GM19239 (cell line): ENCODE results near the gene ZNRF1.
A peak's percentile ranks its signal among the peaks of the same experiment; 100 is the strongest.
"Not testable (repeated sequence)": the region's sequence is repeated elsewhere in the genome, so short reads cannot be mapped to it uniquely, and the experiment has no call there.

Experiments
- DNase-seq: peaks from one replicate; pipeline ENCODE4 v3.0.0; 2011; ENCODE audit warnings: low spot score; ENCODE audit not compliant: insufficient read length
- FAIRE-seq: peaks from 2 replicates; lab custom pipeline; 2011; peaks lifted over from hg19 to GRCh38; lab: Jason Lieb, UNC

The ZNRF1 gene

DNA sequence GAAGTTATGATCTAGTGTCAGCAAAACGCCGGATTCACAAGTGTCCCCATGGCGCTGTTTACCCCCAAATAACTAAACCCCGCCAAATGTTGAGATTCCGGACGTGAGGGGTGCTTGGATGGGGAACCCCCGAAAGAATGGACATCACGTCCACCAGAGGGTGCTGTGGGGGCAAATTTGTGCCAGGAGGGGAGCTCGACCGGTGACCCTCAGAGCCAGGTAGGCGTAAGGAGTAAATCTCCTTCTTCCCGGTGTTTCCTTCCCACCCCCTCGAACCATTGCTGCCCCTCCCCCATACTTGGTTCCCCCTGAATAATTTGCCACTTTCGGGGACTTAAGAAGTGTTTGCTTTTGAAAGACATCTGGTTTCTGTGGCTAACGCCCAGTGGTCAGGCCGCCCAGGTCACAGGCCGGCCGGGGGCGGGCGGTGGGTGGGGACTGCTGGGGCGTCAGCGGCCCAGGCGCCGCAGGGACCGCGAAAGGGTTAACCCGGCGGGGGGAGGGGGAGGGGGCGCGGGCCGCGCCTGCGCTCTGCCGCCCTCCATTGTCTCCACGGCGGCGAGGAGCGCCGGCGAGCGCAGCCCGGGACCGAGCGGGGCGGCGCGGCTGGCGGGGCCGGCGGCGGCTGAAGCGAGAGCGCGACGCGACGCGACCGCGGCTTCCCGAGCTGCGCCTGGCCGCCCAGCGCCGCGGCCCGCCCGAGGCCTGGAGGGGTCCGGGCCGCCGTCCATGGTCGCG is at the start of gene ZNRF1:
Gene ZNRF1, plus strand, starts transcription at position 544 of the 738 bp plus-strand sequence. CDS start 648 bp downstream, outside the sequence.
- FAIRE-seq (peak; percentile 80), DNase-seq (peak; percentile 93)

DNA sequence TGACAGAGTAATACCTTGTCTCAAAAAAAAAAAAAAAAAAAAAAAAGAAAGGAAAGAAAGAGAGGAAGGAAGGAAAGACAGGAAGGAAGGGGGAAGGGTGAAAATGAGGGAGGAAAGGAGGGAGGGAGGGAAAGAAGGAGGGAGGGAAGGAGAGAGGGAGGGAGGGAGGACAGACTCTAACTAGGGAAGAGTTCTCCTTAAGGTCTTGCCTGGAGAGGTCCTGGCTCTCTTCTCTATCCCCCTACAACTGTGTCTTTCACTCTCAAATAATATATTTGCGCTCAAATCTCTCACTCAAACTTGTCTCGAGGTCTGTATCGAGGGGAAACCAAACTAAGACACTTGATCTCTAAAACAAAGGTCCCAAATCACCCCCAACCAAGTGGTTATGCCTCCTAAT is 49.5 kb upstream of the ZNRF1 start:
- DNase-seq = no peak
- no peak for FAIRE-seq

DNA sequence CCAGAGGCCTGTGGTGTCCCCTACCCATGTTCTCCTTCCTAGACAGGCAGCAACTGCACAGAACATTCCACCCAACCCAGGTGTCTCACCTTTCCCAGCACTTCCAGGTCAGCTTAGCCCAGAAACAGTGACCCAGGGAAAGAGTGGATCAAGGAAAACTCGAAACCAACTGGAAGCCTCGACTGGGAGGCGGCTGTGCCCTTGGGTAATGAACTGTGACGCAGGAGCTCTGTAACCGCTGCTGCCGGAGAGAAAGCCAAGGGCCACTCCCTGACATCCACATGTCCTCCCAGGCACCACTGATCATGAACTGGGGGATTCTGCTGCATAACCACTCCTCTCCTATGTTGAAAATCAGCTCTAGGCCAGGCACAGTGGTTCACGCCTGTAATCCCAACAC is 48.3 kb upstream of the ZNRF1 start:
- DNase-seq (no peak), FAIRE-seq (no peak)

DNA sequence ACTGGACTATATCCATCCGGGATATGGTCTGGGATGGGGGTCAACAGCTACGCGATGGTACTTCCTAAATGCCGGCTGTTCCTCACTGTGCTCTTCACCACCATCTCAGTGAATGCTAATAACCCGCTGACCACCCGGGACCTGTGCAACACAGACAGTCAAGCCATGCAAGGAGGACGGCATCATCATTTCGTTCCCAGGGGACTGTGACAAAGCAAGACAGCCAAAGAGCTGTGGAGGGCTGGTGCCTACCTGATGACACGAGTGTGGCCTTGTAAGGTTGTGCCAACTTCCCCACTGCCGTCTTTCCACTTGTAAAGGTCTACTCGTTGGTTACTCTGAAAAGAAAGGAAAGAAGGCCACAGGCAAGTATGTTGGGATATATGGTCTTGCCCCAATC is 47.6 kb upstream of the ZNRF1 start:
- no peak for DNase-seq
- no peak for FAIRE-seq

DNA sequence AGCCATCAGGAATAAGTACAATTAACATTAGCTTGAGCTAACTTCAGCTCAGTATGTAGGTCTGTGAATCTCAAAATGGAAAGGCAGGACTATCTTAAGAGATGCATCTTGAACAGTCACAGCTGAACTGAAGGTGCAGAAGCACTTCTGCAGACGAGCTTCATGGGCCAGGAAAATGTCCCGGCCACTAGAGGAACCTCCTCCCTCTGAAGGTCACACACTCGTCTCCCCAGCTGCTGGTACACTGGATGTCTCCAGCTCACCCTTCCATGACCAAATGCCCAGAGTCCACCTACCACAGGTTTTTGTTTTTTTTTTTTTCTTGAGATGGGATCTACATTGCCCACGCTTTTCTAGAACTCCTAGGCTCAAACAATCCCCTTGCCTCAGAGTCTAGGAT is 47.1 kb upstream of the ZNRF1 start:
- FAIRE-seq = no peak
- DNase-seq = no peak

DNA sequence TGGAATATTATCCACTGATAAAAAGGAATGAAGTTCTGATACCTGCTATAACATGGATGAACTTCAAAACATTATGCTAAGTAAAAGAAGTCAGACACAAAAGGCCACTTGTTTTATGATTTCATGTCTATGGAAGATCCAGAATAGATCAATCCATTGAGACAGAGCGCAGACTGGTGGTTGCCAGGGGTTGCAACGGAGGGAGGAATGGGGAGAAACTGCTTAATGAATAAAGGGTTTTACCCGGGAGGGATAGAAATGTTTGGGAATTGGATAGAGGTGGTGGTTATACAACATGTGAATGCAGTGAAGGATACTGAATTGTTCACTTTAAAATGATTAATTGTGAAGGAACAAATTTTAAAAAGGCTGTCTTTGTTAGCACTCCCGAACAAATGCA is 44.1 kb upstream of the ZNRF1 start:
- DNase-seq (no peak), FAIRE-seq (no peak)

DNA sequence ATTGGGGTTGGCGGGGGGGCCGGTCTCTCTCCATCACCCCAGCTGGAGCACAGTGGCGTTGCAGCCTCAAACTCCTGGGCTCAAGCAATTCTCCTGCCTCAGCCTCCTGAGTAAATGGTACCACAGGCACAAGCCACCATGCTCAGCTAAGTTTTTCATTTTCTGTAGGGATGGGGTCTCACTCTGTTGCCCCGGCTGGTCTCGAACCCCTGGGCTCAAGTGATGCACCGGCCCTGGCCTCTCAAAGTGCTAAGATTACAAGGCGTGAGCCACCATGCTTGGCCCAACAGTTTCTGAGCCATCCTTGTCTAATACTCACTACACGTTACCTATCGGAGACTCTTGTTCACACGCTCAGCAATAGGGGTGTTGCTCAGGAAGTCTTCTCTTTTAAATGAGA is 25.5 kb upstream of the ZNRF1 start:
- FAIRE-seq (no peak), DNase-seq (no peak)

DNA sequence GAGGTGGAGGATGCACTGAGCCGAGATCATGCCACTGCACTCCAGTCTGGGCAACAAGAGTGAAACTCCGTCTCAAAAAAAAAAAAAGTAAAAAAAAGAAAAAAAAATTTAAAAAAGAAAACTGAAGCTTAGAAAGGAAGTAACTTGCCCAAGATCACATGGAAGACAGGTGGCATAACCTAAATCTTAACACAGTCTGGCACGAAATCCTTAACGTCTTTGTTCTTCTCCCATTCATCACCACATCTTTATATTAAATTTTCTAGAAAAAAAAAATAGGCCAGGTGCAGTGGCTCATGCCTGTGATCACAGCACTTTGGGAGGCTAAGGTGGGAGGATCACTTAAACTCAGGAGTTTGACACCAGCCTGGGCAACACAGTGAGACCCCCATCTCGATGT is 23.2 kb upstream of the ZNRF1 start:
- FAIRE-seq = no peak
- DNase-seq = no peak

DNA sequence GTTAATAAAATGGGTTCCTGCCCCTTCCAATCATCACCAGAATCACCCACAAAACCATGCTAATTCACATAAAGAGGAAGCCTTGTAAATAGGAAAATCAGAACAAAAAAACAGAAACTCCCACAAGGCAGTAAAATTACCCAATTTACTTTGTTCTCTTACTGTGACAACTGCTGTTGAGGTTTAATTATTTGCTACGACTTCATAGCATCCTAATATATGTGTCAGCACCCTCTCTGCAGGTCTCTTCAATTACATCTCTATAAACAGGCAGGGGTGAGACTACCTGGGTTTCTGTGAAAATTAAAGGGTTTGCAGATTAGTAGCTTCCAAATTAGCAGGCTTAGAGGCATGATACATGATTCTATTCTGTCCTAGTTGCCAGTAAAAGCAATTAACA is 16.6 kb upstream of the ZNRF1 start:
- no peak for FAIRE-seq
- no peak for DNase-seq

DNA sequence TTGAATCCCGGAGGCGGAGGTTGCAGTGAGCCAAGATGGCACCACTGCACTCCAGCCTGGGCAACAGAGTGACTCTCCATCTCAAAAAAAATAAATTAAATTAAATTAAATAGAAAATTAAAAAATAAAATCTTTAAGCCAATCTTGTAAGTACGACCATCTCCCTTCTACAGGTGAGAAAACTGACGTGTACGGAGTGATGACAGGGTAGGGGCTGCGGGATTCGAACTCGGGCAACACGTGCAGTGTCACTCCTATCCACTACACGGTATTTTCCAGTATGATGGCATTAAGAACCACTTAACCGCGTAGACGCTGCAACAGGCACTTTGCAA is 14.7 kb upstream of the ZNRF1 start:
- no peak for DNase-seq
- FAIRE-seq = no peak

DNA sequence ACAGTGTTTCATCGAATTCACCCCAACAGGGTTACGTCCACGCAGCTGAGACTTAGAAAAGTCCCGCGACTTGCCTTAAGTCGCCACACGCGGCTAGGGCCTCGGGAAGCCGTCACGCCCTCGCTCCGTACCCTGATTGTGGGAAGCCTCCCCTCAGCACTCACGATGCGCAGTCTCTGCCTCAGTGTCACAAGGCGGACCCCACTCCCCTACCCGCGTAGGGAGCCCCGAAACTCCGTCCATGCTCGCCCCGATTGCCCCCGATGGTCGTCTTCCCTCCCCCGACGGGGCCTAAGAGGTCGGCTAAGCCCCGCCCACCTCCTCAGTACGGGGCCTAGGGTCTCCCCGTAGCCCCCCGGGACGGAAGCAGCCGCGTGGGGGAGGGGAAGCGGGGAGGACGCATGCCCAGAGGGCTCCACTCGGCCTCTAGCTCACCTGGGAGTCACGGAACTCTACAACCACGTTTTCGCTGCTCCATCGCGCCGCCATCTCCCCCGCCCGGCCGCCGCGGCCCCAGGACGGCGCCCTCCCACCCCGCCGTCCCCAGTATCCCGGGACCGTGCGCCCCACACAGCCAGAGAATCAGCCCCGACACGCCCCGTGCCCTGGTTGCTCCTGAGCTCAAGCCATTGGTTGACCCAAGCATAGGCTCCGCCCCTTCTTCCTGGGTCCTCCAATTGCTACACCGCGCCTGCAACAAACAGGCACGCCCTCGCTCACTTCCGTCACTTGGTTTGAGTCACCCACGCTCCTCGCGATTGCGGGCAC is 14.1 kb upstream of the ZNRF1 start, which contains the start of gene WDR59:
Gene WDR59, minus strand, starts transcription at position 595 of the 768 bp plus-strand sequence. Its CDS starts 106 bp downstream, at position 489.
- FAIRE-seq (peak; percentile 98), DNase-seq (peak; percentile 98)

DNA sequence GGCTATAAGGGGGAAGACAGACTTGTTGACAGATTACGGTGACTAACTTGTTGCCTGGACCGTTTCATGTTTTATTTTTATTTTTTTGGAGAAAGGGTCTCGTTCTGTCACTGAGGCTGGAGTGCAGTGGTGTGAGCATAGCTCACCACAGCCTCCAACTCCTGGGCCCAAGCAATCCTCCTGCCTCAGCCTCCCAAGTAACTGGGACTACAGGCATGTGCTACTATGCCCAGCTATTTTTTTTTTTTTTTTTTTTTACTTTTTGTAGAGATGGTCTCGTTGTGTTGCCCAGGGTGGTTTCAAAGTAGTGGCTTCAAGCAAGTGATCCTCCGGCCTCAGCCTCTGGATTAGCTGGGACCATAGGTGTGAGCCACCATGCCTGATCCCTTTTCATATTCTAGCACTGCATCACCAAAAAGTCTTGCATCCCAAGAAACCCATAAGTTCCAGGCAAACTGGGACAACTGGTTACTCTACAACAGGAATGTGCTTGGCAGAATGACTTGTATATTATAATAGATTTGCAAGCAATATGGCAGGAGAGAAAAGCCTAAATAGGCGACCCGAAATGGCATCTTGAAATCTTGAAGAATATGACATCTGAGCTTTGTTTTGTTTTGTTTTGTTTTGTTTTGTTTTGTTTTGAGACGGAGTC is 11.7 kb upstream of the ZNRF1 start:
- DNase-seq (no peak), FAIRE-seq (no peak)

DNA sequence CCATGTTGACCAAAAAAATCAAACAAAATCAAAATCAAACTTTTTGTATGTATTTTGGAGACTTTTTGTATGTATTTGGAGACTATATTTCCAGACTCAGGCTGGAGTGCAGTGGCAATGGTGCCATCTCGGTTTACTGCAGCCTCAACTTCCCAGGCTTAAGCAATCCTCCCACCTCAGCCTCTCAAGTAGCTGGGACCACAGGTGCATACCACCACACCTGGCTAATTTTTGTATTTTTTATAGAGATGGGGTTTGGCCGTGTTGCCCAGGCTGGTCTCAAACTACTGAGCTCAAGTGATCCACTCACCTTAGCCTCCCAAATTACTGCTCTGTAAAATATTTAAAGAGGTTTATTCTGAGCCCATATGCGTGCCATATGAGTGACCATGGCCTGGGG is 9.0 kb upstream of the ZNRF1 start:
- not testable (repeated sequence) for FAIRE-seq, DNase-seq

DNA sequence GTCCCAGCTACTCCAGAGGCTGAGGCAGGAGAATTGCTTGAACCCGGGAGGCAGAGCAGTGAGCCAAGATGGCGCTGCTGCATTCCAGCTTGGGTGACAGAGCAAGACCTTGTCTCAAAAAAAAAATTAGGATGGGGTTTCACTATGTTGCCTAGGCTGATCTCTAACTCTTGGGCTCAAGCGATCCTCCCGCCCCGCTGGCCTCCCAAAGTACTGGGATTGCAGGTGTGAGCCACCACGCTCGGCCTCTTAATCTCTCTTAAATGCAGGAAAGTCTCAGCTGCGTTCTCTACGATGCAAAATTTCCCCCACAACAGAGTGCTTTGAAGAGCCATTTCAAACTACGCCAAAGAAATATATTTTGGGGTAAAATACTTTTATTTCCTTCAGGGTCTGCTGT is 8.0 kb upstream of the ZNRF1 start:
- DNase-seq = no peak
- no peak for FAIRE-seq

DNA sequence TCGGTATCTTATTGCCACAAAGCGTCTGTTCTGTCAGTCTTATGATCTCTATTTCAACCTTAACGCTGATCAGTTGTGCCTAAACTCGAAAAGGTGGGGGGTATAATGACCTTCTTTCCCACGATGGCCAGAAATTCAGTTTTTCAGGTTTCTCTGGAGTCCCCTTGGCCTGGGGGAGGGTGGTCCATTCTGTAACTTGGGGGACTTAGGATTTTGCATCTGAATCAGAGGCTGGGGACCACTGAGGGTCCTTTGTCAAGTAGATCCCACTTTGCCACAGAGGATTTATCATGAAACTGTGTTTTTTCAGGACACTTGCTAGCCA is 7.6 kb upstream of the ZNRF1 start:
- FAIRE-seq (no peak), DNase-seq (no peak)

DNA sequence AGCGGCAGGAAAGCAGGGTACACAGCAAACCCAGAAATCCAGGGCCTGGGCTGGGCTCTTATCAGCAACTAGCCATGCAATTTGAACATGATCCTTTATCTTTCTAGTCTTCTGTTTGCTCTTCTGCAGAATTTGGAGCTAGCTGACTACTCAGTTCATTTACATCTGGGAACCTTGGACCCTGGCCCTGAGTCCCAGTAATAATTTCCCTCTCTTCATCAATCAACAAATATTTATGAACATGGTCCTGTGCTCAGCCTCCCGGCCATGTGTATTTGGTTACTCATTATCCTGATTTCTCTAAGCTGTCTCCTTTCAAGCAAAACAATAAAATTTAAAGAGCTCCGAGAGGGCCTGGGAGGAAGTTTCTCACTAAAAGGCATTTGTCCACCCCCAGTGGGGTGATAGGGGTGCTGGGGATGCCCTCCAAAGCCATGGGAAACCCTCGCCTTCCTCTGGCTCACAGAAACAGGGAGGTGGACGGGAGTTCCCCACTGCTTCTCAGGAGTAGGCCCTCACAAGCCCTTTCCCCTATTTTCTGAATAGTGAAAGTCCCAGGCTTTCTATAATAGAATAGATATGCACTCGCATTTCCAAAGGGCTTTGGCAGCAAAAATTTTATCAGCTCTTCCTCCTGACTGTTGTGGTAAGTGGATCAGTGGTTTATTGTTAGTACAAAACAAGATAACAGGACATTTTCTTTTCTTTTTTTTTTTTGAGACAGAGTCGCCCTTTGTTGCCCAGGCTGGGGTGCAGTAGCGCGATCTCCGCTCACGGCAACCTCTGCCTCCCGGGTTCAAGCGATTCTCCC is 7.0 kb upstream of the ZNRF1 start:
- no peak for DNase-seq

DNA sequence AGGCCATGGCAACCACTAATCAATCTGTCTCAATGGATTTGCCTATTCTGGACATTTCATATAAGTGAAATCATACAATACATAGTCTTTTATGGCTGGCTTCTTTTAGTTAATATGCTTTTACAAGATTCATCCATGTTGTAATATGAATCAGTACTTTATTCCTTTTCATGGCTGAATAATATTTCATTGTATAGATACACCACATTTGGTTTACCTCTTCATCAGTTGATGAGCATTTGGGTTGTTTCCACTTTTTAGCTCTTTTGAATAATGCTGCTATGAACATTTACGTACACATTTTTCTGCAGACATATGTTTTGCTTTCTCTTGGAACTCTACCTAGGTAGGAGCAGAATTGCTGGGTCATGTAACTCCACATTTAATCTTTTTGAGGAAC is 2.8 kb upstream of the ZNRF1 start:
- FAIRE-seq = no peak

More for the DNA sequence above, 7.0 kb upstream of the ZNRF1 start:
- no peak for FAIRE-seq

DNA sequence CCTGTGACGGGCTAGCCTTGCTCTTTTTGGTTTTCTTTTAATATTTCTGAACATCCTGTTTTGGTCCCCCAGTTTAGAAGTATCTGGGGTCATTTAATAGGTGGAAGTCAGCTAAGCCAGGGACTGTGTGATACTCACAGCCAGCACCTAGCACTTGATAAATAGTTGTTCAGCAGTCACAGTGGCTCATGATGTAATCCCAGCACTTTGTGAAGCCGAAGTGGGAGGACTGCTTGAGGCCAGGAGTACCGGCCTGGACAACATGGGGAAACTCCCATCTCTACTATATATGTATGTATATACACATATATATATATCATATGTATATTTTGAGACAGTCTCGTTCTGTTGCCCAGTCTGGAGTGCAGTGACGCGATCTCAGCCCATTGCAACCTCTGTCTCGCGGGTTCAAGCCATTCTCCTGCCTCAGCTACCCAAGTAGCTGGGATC is 1.8 kb upstream of the ZNRF1 start:
- FAIRE-seq (no peak), DNase-seq (no peak)

More for the DNA sequence above, 2.8 kb upstream of the ZNRF1 start:
- no peak for DNase-seq

DNA sequence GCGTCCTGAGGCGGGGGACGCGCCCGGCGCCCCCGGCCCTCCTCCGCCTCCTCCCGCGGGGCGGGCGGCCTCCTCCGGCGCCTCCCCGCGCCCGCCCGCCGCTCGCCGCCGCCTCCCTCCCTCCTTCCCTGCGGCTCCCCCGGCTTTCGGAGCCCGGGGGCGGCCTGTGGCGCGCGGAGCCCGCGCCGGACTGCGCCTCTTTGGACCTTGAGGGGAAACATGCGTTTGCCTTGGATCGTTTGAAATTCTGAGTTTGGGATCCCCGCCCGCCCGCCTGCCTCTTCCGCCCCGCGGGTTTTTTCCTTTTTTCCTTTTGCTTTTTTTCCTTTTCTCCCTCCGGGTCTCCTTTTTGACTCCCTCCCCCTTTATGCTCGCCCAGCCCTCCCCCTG is 390 bp downstream of the ZNRF1 start:
- no peak for FAIRE-seq
- no peak for DNase-seq
